Colonic mucosa (tissue), 4 donors: ENCODE measurements around the gene RHOT2. TPM values are rescaled to one million over a fixed set of nuclear protein-coding genes. Genes with fewer than 3 reads are reported as not detected.
A peak's percentile ranks its signal among the peaks of the same experiment; 100 is the strongest.

Experiments used
- DNase-seq: peaks from one replicate; pipeline ENCODE4 v3.0.0-alpha.2; 2020
- H3K27ac ChIP-seq: fragments of 200-600 bp; one replicate; pipeline ENCODE4 v1.8.0; 2021
- H3K27me3 ChIP-seq: fragments of 200-600 bp; one replicate; pipeline ENCODE4 v1.8.0; 2021
- H3K36me3 ChIP-seq: fragments of 200-600 bp; one replicate; pipeline ENCODE4 v1.8.0; 2021
- H3K4me1 ChIP-seq: fragments of 200-600 bp; one replicate; pipeline ENCODE4 v1.8.0; 2021; ENCODE audit warnings: mild to moderate bottlenecking
- H3K4me3 ChIP-seq: fragments of 200-600 bp; one replicate; pipeline ENCODE4 v1.8.0; 2021
- H3K9ac ChIP-seq, 2 donors: one replicate each; pipeline ENCODE4 v1.7.0; 2013; ENCODE audit warnings: control low read depth in 2 of 2, low read depth in 2 of 2, low read length in 2 of 2
- H3K9me3 ChIP-seq: fragments of 200-600 bp; one replicate; pipeline ENCODE4 v1.8.0; 2021
- CTCF ChIP-seq: fragments of 200-600 bp; IDR thresholded peaks from one replicate; pipeline ENCODE4 v1.8.0; 2022; ENCODE audit warnings: antibody characterized with exemption, mild to moderate bottlenecking
- intact Hi-C: fragments of 100-400 bp; cut with DNase I; formaldehyde crosslinking; loops from one replicate; pipeline ENCODE4 v1.14.1; 2022
- total RNA-seq, 2 donors: library from RNA; stranded (reverse); fragmentation: NEBNext Ultra II Directional in 1 of 2; extraction: Animal tissue kit (Norgen Biotek cat#: 25700) in 1 of 2; gene quantifications; one replicate each; pipeline ENCODE4 v1.2.1, GENCODE V29; 2021
- donor health status: healthy.
- donor health status: DM: no; HTN: no; CAD: no.
- donor health status: DM: no; HTN: no; CAD: no.

RHOT2 gene
- total RNA-seq, 2 donors from 2014 or later = 112 to 182 TPM

GRCh38 chr16:682493-683395 is 14.8 kb downstream of the RHOT2 start:
- DNase-seq = no peak
- TF ChIP-seq CTCF = no peak
- Histone ChIP-seq H3K36me3 (peaks cover 6% of the 10 kb centered on the region), H3K9me3 (no peaks in the 10 kb centered on the region), H3K4me3 (no peak overlapping the region), H3K27me3 (no peaks in the 10 kb centered on the region), H3K27ac (no peak overlapping the region), H3K9ac (peak overlapping the region in 1 of 2 donors; percentile 78), H3K4me1 (peaks cover 36% of the 10 kb centered on the region)
- intact Hi-C loops = no loop called here

- TF ChIP-seq CTCF = no peak
- H3K9ac ChIP-seq = peak overlapping the region; percentile 78 to 90
- intact Hi-C loops = no loop called here
- peak overlapping the region; percentile 60 for H3K27ac ChIP-seq
- DNase-seq = no peak
- peaks cover 6% of the 10 kb centered on the region for H3K36me3 ChIP-seq
- peaks cover 36% of the 10 kb centered on the region for H3K4me1 ChIP-seq
- H3K27me3 ChIP-seq = no peaks in the 10 kb centered on the region
- H3K4me3 ChIP-seq = peak overlapping the region; percentile 63
- no peaks in the 10 kb centered on the region for H3K9me3 ChIP-seq
Observed at GRCh38 chr16:683396-684070, 15.6 kb downstream of the RHOT2 start.

DNA sequence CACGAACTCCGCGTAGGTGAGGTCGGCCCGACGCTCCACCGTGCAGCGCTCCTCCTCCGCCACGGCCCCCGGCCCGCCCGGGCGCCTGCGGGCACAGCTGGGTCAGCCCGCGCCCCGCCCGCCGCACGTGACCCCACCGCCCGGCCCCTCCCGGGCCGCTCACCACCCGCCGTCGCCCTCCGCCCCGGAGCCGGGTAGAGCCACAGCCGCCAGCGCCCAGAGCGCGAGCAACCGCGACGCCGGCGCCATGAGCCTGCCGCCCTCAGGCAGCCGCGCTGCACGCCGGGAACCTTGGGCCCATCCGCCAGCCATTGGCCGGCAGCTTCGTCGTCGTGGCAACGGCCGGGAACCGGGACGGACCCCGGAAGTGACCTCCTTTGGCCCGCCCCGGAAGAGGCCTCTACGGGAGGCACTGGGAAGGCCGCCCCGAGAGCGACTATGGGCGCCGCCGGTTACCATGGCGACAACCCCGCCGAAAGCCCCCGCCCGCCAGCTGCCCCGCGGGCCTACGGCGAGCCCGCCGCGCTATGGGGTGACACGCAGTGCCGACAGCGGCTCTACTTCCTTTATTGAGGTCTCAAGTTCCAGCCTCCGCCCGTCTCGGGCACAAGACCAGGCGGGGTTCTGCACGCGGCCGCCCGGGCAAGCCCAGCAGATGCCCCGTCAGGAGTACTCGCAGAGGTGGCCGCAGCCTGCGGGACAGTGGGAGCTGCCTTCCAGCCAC is 16.3 kb downstream of the RHOT2 start, which contains the start of gene JMJD8:
JMJD8 (minus strand) TSS at position 264 of the 724 bp plus-strand sequence; CDS start at position 249, 15 bp downstream.
- Histone ChIP-seq H3K36me3 (peaks cover 6% of the 10 kb centered on the region), H3K4me1 (peaks cover 40% of the 10 kb centered on the region), H3K27ac (peak within 1 kb of the TSS; percentile 60), H3K4me3 (peak within 1 kb of the TSS; percentile 63), H3K27me3 (no peaks in the 10 kb centered on the region), H3K9ac (peak within 1 kb of the TSS; percentile 78 to 90), H3K9me3 (no peaks in the 10 kb centered on the region)
- peak; percentile 97 for DNase-seq
- no peak for TF ChIP-seq CTCF
- intact Hi-C loops = no loop called here

DNA sequence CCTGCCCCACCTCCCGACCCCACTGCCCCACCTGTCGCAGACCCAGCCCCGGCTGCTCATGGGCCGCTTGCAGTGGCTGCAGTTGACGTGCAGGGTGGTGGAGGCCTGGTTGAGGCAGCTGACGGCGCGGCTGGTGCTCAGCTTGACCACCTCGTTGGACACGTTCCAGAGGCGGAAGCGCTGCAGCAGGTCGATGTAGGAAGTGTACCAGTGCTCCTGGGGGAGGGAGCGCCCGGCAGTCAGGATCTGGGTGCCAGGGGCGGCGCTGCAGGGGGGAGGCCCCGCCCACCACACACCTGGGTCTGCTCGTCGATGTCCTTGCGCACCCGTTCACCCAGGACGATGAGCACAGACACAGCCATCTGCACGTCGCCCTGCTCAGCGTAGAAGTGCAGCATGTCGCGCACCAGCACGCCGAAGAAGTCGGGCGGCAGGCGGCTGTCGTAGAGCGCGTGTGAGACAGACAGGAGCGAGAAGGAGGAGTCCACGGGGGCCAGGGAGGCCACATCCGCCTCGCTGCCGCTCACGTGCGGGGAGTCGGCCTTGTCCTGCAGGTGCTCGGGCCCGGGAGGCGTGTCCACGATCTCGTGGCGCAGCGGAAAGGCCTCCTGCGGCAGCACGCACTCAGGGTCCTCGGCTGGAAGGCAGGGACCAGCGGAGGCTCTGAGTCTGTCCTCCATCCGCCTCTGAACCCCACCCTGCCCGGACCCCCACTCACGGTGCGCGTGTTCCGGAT is 17.2 kb downstream of the RHOT2 start:
- peak overlapping the region; percentile 63 for H3K4me3 ChIP-seq
- peaks cover 6% of the 10 kb centered on the region for H3K36me3 ChIP-seq
- H3K27ac ChIP-seq = no peak overlapping the region

More for the DNA sequence above, 17.2 kb downstream of the RHOT2 start:
- no peak for DNase-seq
- Histone ChIP-seq H3K27me3 (no peaks in the 10 kb centered on the region), H3K4me1 (peaks cover 43% of the 10 kb centered on the region), H3K9ac (no peak overlapping the region), H3K9me3 (no peaks in the 10 kb centered on the region)
- intact Hi-C loops = no loop called here
- no peak for TF ChIP-seq CTCF
